GM10248 (cell line): ENCODE results near the gene RBM6.

Experiments
- CTCF ChIA-PET: fragments of 300-600 bp; sonication (Branson Sonifier 250); formaldehyde crosslinking; extraction: SDS; loops from one replicate; lab custom pipeline; 2021; ENCODE audit warnings: antibody characterized with exemption; lab: Yijun Ruan, JAX
- POLR2A ChIA-PET: fragments of 350-650 bp; sonication (Branson Sonifier 250); formaldehyde crosslinking; extraction: SDS; loops from one replicate; lab custom pipeline; 2020; ENCODE audit warnings: antibody characterized with exemption; lab: Yijun Ruan, JAX
- DNase-seq: peaks from one replicate; pipeline ENCODE4 v3.0.0; 2012; ENCODE audit errors: extremely low spot score
- TF ChIP-seq, protein P1 (sequence below): IDR thresholded peaks from 2 replicates; pipeline ENCODE4 v1.5.1; 2012; ENCODE audit warnings: mild to moderate bottlenecking, low read depth; ENCODE audit errors: extremely low read depth, missing control alignments, control extremely low read depth

The RBM6 gene

DNA sequence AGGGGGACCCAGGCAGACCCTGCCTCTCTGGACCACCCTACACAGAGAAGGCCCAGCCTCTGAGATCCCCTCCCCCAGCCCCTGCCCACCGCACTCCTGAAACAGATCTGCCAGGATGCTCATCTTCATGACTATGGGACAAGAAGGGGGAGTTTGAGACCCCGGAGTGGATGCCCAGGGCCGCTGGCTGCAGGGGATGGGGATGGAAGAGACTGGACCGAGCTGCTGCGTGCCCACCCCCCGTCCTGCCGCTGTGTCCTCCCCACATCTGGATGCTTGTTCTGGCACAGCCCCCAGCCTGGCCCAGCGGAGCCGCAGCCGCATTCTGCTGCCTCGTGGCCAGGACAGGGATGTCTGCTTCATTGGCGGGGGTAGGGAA is 184.8 kb downstream of the RBM6 start:
- ChIA-PET CTCF (no interaction called here), POLR2A (no interaction called here)
- DNase-seq, result no peak
- TF ChIP-seq, protein P1, sequence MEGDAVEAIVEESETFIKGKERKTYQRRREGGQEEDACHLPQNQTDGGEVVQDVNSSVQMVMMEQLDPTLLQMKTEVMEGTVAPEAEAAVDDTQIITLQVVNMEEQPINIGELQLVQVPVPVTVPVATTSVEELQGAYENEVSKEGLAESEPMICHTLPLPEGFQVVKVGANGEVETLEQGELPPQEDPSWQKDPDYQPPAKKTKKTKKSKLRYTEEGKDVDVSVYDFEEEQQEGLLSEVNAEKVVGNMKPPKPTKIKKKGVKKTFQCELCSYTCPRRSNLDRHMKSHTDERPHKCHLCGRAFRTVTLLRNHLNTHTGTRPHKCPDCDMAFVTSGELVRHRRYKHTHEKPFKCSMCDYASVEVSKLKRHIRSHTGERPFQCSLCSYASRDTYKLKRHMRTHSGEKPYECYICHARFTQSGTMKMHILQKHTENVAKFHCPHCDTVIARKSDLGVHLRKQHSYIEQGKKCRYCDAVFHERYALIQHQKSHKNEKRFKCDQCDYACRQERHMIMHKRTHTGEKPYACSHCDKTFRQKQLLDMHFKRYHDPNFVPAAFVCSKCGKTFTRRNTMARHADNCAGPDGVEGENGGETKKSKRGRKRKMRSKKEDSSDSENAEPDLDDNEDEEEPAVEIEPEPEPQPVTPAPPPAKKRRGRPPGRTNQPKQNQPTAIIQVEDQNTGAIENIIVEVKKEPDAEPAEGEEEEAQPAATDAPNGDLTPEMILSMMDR, result no peak

DNA sequence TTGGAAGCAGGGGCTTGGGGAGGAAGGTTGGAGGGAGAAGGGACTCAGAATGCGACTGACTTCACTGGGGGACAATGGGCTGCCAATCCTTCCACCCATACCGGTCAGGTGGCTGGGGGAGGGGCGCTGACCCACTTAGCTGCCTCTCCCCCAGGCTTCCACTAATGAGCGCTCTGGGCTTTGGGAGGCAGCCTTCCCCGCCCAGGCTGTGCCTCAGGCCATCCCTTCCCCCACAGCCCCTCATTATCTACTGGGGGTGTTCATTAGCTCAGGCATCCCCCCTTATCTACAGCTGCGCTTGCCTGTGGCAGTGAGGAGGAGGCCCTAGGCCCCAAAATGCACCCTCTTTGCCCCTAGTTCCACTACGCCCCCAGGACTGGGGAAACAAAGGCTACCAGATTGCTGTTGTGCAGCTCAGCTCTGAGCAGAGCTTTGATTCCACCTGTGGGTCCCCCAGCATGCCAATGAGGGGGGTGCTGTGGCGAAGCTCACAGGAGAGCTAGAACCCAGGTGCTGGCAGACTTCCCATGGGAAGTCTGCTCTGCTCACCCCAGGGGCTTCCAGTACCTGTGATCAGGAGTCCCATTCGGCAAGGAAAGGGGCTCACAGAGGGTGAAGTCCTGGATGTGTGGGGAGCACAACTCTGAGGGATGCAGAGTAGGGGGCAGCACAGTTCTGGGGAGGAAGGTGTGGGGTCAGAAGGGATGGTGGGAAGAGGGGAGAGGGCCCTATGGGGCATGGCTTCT is 185.8 kb downstream of the RBM6 start:
- POLR2A ChIA-PET, result interaction anchor here (0.6 kb wide), 2 partner anchors 212 to 221 kb away, joined by 3 to 5 read pairs; no protein-coding TSS in a partner anchor
- CTCF ChIA-PET, result interaction anchor here (0.9 to 1.5 kb wide), 5 partner anchors 9 to 99 kb away, joined by 3 to 4 read pairs (median 4); no protein-coding TSS in a partner anchor
- TF ChIP-seq, protein P1, result no peak
- no peak for DNase-seq

DNA sequence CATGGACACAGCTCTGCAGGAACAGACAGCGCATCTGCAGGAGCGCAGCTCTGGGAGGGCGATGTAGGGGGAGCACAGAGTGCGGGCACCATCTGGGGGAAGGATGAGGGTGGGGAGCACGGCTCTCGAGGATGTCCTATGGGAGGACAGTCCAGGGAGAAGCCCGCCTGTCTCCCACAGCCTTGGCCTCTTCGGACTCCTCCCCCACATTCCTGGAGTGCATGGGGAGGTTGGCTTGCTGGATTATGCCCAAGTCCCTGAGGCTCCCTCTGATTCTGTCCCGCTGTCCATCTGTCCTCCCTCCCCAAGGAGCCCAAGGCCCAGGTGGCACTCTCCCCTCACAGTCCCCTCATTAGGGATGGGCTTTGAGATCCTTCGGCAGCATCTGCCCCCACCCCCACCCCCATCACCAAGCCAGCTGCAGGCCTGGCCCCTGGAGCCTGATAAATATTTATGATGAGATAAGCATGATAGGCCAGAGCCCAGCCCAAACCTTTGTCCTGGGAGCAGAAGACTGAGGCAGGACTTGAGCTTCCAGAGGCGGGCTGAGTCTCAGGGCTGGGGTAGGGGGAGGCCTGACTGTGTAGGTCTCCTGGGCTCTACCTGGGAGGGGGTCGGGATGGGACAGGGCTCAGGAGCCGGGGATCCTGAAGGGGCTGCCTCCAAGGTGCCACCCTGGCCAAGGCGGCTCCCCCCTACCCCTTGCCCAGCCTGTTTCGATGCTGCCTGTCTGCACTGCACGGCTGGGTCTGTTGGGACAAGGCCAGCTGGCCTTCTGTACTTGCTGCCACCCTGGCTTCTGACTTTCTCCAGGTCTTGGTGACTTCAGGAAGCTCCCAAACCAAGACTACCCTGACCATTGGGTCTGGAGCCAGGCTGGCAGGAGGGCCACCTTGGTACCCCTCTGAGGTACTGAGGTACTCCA is 186.6 kb downstream of the RBM6 start:
- TF ChIP-seq, protein P1, result no peak
- DNase-seq, result no peak
- CTCF ChIA-PET, result interaction anchor here (0.9 to 1.5 kb wide), 6 partner anchors 8 to 99 kb away, joined by 3 to 4 read pairs (median 4); no protein-coding TSS in a partner anchor
- POLR2A ChIA-PET, result interaction anchor here (0.6 kb wide), 3 partner anchors 25 to 220 kb away, joined by 3 to 5 read pairs (median 3); no protein-coding TSS in a partner anchor
